ENCODE data around the gene MREG.

The MREG gene

DNA sequence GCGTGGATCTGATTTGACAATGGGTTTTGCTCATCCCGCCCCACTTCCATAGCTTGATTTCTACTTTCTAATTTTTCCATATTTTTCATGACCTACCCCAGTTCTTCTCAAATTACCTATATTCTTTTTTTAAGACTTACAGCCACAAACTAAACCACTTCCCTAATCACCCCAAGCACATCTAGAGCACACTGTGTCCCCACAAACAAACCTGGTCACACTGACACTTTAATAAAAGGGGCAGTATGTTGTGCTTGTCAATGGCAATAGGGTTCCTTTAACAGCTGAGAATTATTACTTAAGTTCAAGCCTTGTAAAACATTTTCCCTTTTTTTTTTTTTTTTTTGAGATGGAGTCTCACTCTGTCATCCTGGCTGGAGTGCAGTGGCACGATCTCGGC, 47.1 kb downstream of the MREG start:
- TF ChIP-seq CEBPB (IDR thresholded peaks at IDR 0.05) (no peak), FOXM1 (IDR thresholded peaks at IDR 0.05; ENCODE audit: borderline replicate concordance, low read depth) (no peak), ZBTB7A (IDR thresholded peaks at IDR 0.05; ENCODE audit: low read depth) (no peak), RAD21 (IDR thresholded peaks at IDR 0.05; ENCODE audit: low read depth) (no peak), TCF12 (IDR thresholded peaks at IDR 0.05; ENCODE audit: low read depth) (no peak), EGR1 (IDR thresholded peaks at IDR 0.05) (no peak), TAF1 (IDR thresholded peaks at IDR 0.05; ENCODE audit: low read depth) (no peak), YY1 (IDR thresholded peaks at IDR 0.05; ENCODE audit: low read depth) (no peak)
- TF ChIP-seq, protein P1, sequence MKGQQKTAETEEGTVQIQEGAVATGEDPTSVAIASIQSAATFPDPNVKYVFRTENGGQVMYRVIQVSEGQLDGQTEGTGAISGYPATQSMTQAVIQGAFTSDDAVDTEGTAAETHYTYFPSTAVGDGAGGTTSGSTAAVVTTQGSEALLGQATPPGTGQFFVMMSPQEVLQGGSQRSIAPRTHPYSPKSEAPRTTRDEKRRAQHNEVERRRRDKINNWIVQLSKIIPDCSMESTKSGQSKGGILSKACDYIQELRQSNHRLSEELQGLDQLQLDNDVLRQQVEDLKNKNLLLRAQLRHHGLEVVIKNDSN (IDR thresholded peaks at IDR 0.05) = no peak

DNA sequence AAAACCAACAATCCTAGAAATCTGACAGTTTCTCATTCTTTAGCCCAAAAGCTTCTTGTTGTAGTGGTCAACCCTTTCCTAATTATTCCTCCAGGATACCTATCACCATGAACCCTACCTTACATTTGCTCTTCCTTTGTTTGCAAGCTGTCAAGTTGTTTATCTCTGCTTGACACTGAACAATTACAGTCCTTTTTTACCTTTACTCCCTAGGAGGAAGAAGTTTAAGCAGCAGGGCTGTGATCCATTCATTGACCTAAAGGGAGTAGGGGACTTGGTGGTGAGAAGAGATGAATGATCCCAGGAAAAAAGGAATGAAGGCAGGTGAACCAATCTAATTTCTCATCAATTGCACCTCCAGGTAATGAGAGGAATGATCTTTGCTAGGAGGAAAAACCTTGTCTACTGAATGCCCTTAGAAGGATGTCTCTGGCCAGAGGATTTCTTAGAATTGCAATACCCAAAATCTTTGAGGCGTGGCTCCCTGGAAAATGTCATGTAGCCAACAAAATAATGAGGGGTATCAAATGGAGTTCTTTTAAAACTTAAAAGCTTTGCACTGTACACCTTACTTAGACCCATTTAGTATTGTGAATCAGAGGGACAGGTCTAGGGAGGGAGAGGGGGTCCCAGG, 47.7 kb downstream of the MREG start:
- TF ChIP-seq EP300 (IDR thresholded peaks at IDR 0.05; ENCODE audit: borderline replicate concordance) (no peak), NFIC (IDR thresholded peaks at IDR 0.05) (no peak), FOXM1 (IDR thresholded peaks at IDR 0.05; ENCODE audit: borderline replicate concordance, low read depth) (no peak), CEBPB (IDR thresholded peaks at IDR 0.05) (no peak), TAF1 (IDR thresholded peaks at IDR 0.05; ENCODE audit: low read depth) (no peak), TEAD4 (IDR thresholded peaks at IDR 0.05) (no peak), CREB1 (IDR thresholded peaks at IDR 0.05; ENCODE audit: low read depth) (no peak), YY1 (IDR thresholded peaks at IDR 0.05; ENCODE audit: low read depth) (no peak), TCF12 (IDR thresholded peaks at IDR 0.05; ENCODE audit: low read depth) (no peak)
- TF ChIP-seq, protein P1 (IDR thresholded peaks at IDR 0.05) = no peak
- TF ChIP-seq, protein P2, sequence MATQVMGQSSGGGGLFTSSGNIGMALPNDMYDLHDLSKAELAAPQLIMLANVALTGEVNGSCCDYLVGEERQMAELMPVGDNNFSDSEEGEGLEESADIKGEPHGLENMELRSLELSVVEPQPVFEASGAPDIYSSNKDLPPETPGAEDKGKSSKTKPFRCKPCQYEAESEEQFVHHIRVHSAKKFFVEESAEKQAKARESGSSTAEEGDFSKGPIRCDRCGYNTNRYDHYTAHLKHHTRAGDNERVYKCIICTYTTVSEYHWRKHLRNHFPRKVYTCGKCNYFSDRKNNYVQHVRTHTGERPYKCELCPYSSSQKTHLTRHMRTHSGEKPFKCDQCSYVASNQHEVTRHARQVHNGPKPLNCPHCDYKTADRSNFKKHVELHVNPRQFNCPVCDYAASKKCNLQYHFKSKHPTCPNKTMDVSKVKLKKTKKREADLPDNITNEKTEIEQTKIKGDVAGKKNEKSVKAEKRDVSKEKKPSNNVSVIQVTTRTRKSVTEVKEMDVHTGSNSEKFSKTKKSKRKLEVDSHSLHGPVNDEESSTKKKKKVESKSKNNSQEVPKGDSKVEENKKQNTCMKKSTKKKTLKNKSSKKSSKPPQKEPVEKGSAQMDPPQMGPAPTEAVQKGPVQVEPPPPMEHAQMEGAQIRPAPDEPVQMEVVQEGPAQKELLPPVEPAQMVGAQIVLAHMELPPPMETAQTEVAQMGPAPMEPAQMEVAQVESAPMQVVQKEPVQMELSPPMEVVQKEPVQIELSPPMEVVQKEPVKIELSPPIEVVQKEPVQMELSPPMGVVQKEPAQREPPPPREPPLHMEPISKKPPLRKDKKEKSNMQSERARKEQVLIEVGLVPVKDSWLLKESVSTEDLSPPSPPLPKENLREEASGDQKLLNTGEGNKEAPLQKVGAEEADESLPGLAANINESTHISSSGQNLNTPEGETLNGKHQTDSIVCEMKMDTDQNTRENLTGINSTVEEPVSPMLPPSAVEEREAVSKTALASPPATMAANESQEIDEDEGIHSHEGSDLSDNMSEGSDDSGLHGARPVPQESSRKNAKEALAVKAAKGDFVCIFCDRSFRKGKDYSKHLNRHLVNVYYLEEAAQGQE (IDR thresholded peaks at IDR 0.05; ENCODE audit: low read depth) = no peak
- TF ChIP-seq, protein P3, sequence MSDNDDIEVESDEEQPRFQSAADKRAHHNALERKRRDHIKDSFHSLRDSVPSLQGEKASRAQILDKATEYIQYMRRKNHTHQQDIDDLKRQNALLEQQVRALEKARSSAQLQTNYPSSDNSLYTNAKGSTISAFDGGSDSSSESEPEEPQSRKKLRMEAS (IDR thresholded peaks at IDR 0.05) = no peak

DNA sequence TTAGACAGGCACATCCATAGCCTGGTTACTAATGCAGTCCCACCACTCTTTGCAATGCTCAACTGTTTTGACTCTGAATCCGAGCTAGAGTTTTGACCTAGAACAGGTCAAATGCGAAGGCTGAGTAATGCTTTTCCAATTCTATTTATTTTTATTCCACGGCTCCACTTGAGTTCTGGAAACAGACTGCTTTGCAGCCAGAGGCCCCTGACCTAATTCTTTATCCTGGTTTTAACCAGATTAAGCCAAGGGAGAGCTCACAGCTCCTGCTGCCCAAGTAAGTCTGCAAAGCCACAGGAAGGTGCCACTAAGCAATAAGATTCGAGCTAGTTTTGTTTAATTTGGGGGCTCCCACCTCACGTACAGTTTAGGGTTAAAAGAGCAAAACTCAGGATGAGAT, 51.4 kb downstream of the MREG start:
- TF ChIP-seq, protein P3 (IDR thresholded peaks at IDR 0.05) = no peak
- TF ChIP-seq CREB1 (IDR thresholded peaks at IDR 0.05; ENCODE audit: low read depth) = no peak
- no peak for TF ChIP-seq TAF1 (IDR thresholded peaks at IDR 0.05; ENCODE audit: low read depth)
- TF ChIP-seq YY1 (IDR thresholded peaks at IDR 0.05; ENCODE audit: low read depth) = no peak

DNA sequence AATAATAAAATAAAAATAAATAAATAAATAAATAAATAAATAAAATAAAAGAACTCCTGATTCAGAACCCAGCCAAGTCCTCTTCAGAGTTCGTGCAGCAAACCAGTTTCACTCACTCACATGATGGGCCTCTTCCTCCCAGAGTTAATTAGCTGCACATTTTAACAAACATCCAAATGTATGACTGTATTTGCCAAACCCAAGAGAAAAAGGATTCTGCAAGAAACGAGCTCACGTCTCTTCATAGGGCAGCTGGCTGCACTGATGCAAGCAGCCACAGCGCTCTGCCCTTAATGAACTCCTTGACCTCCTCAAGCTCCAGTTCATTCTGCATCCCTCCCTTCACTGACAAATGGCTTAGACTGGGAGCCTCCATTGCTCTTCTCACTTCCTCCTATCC, 55.1 kb downstream of the MREG start:
- no peak for TF ChIP-seq YY1 (IDR thresholded peaks at IDR 0.05; ENCODE audit: low read depth)
- no peak for TF ChIP-seq EP300 (IDR thresholded peaks at IDR 0.05; ENCODE audit: borderline replicate concordance)
- TF ChIP-seq, protein P1 (IDR thresholded peaks at IDR 0.05) = no peak
- TF ChIP-seq CREB1 (IDR thresholded peaks at IDR 0.05; ENCODE audit: low read depth) = no peak
- no peak for TF ChIP-seq FOXM1 (IDR thresholded peaks at IDR 0.05; ENCODE audit: borderline replicate concordance, low read depth)
- no peak for TF ChIP-seq NFIC (IDR thresholded peaks at IDR 0.05)
- TF ChIP-seq, protein P2 (IDR thresholded peaks at IDR 0.05; ENCODE audit: low read depth) = no peak
- TF ChIP-seq TAF1 (IDR thresholded peaks at IDR 0.05; ENCODE audit: low read depth) = no peak
- TF ChIP-seq EGR1 (IDR thresholded peaks at IDR 0.05) = no peak
- no peak for TF ChIP-seq RAD21 (IDR thresholded peaks at IDR 0.05; ENCODE audit: low read depth)

DNA sequence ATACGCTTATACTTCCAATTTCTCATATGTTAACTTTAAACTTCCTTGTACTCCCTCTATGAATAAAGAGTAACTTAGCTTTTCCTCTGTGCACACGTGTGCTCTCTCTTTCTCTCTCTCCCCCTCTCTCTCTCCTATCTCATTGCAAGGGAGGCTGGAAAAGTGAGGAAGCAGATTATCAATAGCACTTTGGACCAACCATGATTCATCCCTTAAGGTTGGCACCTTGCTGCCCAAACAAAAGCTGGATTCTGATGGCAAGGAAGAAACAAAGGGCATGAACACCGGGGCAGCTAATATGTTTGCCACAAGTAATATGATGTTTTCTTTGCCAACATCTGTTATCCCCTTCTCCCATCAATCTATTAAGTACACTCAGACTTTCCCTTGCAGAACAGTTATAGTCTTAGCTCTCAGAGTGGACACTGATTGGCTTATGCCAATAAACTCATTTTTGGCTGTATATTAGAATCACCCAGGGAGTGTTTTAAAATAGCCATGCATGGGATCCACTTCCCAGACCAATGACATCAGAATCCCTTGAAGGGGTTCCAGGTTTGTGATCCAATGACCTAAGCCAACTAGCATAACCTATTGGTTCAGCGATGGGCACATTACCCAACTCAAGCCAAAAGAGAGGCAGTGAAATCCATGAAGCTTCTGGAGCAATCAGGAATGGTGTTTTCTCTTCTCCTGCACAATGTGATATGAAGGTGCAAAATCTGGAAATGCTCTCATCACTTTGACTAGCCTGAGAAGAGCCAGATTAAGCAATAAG, 60.3 kb downstream of the MREG start:
- TF ChIP-seq EP300 (IDR thresholded peaks at IDR 0.05; ENCODE audit: borderline replicate concordance) (no peak), CREB1 (IDR thresholded peaks at IDR 0.05; ENCODE audit: low read depth) (no peak), FOXM1 (IDR thresholded peaks at IDR 0.05; ENCODE audit: borderline replicate concordance, low read depth) (no peak), TEAD4 (IDR thresholded peaks at IDR 0.05) (no peak), RAD21 (IDR thresholded peaks at IDR 0.05; ENCODE audit: low read depth) (no peak), YY1 (IDR thresholded peaks at IDR 0.05; ENCODE audit: low read depth) (no peak), ZBTB7A (IDR thresholded peaks at IDR 0.05; ENCODE audit: low read depth) (no peak), CEBPB (IDR thresholded peaks at IDR 0.05) (no peak), TAF1 (IDR thresholded peaks at IDR 0.05; ENCODE audit: low read depth) (no peak), TCF12 (IDR thresholded peaks at IDR 0.05; ENCODE audit: low read depth) (no peak), EGR1 (IDR thresholded peaks at IDR 0.05) (no peak), NFIC (IDR thresholded peaks at IDR 0.05) (no peak)
- TF ChIP-seq, protein P3 (IDR thresholded peaks at IDR 0.05) = no peak
- TF ChIP-seq, protein P2 (IDR thresholded peaks at IDR 0.05; ENCODE audit: low read depth) = no peak
- TF ChIP-seq, protein P1 (IDR thresholded peaks at IDR 0.05) = no peak
